ENCODE measurements around the gene FAM13C. TPM values are rescaled to one million over a fixed set of nuclear protein-coding genes. Genes with fewer than 3 reads are reported as not detected.

FAM13C gene
- total RNA-seq, 4 donors from 2014 or later, result 6.0 to 21.8 (median 10.5) TPM

DNA sequence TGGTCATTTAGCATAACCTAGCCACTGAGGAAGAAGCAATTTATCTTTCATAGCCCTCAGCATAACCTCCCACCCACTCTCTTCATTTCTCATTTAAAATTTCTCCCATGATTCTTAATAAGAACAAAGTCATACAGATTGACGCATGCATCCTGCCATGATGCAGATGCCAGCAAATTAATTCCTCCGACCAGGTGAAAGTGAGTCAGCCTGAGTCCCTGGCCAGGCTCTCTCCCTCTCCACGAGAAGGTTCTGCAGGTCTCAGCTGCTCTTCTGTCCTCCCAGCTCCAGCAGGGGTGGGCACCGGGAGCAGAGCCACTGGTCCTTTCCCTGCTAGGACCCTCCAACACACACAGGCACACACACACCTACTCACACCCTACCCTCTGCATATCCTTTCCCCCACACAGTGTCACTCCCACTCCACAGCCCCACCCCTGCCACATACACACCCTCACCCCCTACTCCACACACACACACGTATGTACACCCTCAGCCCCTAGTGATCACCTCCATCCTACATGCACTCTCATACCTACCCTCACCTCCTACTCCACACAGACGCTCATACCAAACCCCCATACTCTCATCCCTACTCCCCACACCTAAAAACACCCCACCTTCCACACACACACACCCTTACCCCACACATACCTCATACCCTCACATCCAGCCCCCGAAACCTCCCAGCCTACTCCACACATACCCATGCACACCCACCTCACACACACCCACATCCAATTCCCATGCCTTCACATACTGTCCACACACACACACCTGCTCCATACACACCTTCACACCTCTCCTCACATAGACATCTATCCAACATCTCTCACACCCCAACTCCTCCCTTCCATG, 78.0 kb downstream of the FAM13C start:
- no peak for DNase-seq (ENCODE audit: low spot score in 2 of 2)
- Histone ChIP-seq H3K27me3 (no peaks in the 10 kb centered on the region), H3K4me3 (no peak overlapping the region), H3K4me1 (peaks cover 20% of the 10 kb centered on the region), H3K36me3 (no peaks in the 10 kb centered on the region), H3K27ac (no peak overlapping the region), H3K9me3 (no peaks in the 10 kb centered on the region)
- TF ChIP-seq POLR2A (IDR thresholded peaks at IDR 0.05) (no peak), POLR2AphosphoS5 (IDR thresholded peaks at IDR 0.05) (no peak), EP300 (IDR thresholded peaks at IDR 0.05) (no peak)
- TF ChIP-seq, protein P1, sequence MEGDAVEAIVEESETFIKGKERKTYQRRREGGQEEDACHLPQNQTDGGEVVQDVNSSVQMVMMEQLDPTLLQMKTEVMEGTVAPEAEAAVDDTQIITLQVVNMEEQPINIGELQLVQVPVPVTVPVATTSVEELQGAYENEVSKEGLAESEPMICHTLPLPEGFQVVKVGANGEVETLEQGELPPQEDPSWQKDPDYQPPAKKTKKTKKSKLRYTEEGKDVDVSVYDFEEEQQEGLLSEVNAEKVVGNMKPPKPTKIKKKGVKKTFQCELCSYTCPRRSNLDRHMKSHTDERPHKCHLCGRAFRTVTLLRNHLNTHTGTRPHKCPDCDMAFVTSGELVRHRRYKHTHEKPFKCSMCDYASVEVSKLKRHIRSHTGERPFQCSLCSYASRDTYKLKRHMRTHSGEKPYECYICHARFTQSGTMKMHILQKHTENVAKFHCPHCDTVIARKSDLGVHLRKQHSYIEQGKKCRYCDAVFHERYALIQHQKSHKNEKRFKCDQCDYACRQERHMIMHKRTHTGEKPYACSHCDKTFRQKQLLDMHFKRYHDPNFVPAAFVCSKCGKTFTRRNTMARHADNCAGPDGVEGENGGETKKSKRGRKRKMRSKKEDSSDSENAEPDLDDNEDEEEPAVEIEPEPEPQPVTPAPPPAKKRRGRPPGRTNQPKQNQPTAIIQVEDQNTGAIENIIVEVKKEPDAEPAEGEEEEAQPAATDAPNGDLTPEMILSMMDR (IDR thresholded peaks at IDR 0.05), result no peak
- 61% methylated on average over 7 of the region's 7 CpGs for WGBS

DNA sequence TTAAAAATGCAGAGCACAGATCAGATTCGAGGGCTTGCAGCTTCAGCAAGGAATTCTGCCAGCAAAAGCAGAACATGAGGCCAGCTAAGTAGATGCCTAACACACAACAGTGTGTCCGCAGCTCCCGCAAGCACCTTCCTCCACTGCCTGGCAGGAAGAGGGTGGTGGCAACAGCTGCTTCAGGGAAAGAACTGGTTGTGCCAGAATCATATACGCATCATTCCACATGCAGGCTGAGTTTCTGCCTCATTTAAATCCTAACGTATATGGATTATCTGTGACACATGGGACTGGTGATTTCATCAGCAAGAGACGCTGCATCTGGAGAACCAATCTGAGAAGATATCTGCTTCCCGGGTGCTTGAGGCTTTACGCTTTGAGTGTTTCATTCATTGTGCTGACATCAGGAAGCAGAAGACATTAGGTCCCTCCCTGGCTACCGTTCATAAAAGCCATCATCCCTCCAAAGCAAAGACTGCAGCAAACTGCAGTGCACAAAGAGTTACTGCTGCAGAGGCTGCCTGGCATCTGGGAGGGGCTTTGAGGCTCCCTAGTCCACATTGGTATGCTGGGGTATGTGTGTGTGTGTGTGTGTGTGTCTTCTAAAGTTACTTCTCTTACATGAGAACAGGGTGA, 78.8 kb downstream of the FAM13C start:
- no peak for DNase-seq (ENCODE audit: low spot score in 2 of 2)
- Histone ChIP-seq H3K27ac (no peak overlapping the region), H3K4me1 (peaks cover 20% of the 10 kb centered on the region), H3K36me3 (no peaks in the 10 kb centered on the region), H3K9me3 (no peaks in the 10 kb centered on the region), H3K27me3 (no peaks in the 10 kb centered on the region), H3K4me3 (no peak overlapping the region)
- 44% methylated on average over 9 of the region's 9 CpGs for WGBS
- TF ChIP-seq POLR2A (IDR thresholded peaks at IDR 0.05), result no peak
- no peak for TF ChIP-seq EP300 (IDR thresholded peaks at IDR 0.05)
- TF ChIP-seq, protein P1 (IDR thresholded peaks at IDR 0.05), result no peak

DNA sequence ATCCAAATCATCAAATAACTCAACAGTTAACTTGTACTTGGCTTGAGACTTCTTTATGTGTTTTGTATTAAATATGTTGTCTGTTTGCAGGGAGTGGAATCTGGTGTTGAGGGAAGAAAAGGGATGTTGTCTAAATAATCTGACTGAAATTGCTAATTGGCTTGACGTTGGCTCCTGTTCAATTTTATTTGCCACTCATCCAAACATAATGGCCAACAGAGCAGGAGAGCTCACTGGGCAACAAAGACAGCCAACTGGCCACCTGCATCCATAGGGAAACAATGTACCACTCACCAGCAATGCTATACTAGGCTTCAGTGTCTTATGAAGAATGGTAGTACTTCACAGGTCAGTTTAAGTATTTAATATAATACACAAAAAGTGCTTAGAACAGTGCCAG, 80.5 kb downstream of the FAM13C start:
- Histone ChIP-seq H3K27me3 (no peaks in the 10 kb centered on the region), H3K9me3 (no peaks in the 10 kb centered on the region), H3K4me3 (no peak overlapping the region), H3K4me1 (peaks cover 20% of the 10 kb centered on the region), H3K27ac (no peak overlapping the region), H3K36me3 (no peaks in the 10 kb centered on the region)
- TF ChIP-seq POLR2AphosphoS5 (IDR thresholded peaks at IDR 0.05) (no peak), POLR2A (IDR thresholded peaks at IDR 0.05) (no peak), EP300 (IDR thresholded peaks at IDR 0.05) (no peak)
- TF ChIP-seq, protein P1 (IDR thresholded peaks at IDR 0.05), result no peak
- no peak for DNase-seq (ENCODE audit: low spot score in 2 of 2)
- WGBS, result 53% methylated on average over 1 of the region's 1 CpG

DNA sequence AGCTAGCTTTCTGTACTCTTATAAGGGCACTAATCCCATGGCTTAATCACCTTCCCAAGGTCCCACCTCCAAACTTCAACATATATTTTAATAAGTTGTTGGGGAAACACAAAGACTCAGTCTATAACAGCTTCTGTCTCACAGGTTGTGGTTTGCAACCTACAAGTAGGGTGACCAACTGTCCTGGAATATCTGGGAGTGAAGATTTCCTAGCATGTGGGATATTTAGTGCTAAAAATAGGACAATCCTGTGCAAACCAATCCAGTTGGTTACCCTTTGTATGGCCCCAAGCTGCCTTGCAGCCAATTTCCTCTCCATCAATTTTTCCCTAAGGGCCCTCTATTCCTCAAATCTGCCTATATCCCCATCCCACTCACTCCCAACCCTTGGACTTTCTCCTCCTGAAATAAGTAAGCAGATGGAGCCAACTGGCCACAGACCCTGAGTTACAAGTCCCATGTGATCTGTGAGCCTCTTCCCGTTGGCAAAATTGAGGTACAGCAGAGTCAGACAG, 82.3 kb downstream of the FAM13C start:
- Histone ChIP-seq H3K27me3 (no peaks in the 10 kb centered on the region), H3K4me3 (no peak overlapping the region), H3K4me1 (peaks cover 15% of the 10 kb centered on the region), H3K27ac (no peak overlapping the region), H3K9me3 (no peaks in the 10 kb centered on the region), H3K36me3 (no peaks in the 10 kb centered on the region)
- TF ChIP-seq, protein P1 (IDR thresholded peaks at IDR 0.05), result no peak
- TF ChIP-seq EP300 (IDR thresholded peaks at IDR 0.05), result no peak
- TF ChIP-seq POLR2A (IDR thresholded peaks at IDR 0.05), result no peak
- no peak for TF ChIP-seq POLR2AphosphoS5 (IDR thresholded peaks at IDR 0.05)
- DNase-seq (ENCODE audit: low spot score in 2 of 2), result no peak
- 83% methylated on average over 1 of the region's 1 CpG for WGBS

DNA sequence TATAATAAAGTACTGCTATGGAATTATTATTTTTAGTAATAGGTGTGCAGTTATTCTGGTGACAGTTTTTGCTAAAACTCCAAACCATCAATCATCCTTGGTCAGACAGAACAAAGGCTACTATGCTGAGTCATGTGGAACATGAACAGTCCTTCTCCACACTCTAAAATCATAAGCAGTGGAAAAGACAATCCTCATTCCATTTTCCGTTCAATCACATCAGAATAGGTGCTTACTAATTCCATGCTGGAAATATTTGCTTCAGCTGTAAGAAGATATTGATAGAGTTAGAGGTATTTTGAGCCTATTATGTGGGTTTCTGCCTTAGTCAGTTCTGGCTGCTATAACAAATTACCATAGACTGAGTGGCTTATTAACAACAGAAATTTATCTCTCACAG, 82.9 kb downstream of the FAM13C start:
- Histone ChIP-seq H3K27me3 (no peaks in the 10 kb centered on the region), H3K36me3 (no peaks in the 10 kb centered on the region), H3K4me1 (peaks cover 14% of the 10 kb centered on the region), H3K4me3 (no peak overlapping the region), H3K9me3 (no peaks in the 10 kb centered on the region), H3K27ac (no peak overlapping the region)
- WGBS, result 92% methylated on average over 1 of the region's 1 CpG
- no peak for DNase-seq (ENCODE audit: low spot score in 2 of 2)
- TF ChIP-seq POLR2AphosphoS5 (IDR thresholded peaks at IDR 0.05), result no peak
- TF ChIP-seq EP300 (IDR thresholded peaks at IDR 0.05), result no peak
- no peak for TF ChIP-seq POLR2A (IDR thresholded peaks at IDR 0.05)
- TF ChIP-seq, protein P1 (IDR thresholded peaks at IDR 0.05), result no peak
